Gastrocnemius medialis (tissue), 4 donors: ENCODE results near the gene KDM6A. TPM values are rescaled to one million over a fixed set of nuclear protein-coding genes. Genes with fewer than 3 reads are reported as not detected.

Experiments used
- ATAC-seq, 2 donors: fragments of 150-250 bp; one replicate each; pipeline ENCODE4 v1.9.1; 2016
- DNase-seq, 2 donors: peaks; one replicate each; pipeline ENCODE4 v3.0.0-alpha.2; 2019
- H3K27ac ChIP-seq, 4 donors: fragments of 200-600 bp; sonication (generic); 1 replicate in 1 of 4; 2 replicates in 3 of 4; pipeline ENCODE4 v1.5.1; 2016 to 2018; ENCODE audit warnings: mild to moderate bottlenecking in 2 of 4, moderate library complexity in 1 of 4
- H3K27me3 ChIP-seq, 3 donors: fragments of 200-600 bp; sonication (generic) in 2 of 3; 1 replicate in 1 of 3; 2 replicates in 2 of 3; pipeline versions ENCODE4 v1.5.1 to v1.6.0; 2016 to 2019; ENCODE audit warnings: mild to moderate bottlenecking in 1 of 3, moderate library complexity in 1 of 3
- H3K36me3 ChIP-seq, 2 donors: fragments of 200-600 bp; sonication (generic) in 1 of 2; one replicate each; pipeline ENCODE4 v1.5.1; 2017 to 2018
- H3K4me1 ChIP-seq, 2 donors: fragments of 200-600 bp; sonication (generic) in 1 of 2; one replicate each; pipeline ENCODE4 v1.5.1; 2016 to 2017; ENCODE audit warnings: mild to moderate bottlenecking in 2 of 2
- H3K4me3 ChIP-seq, 4 donors: fragments of 200-600 bp; sonication (generic) in 3 of 4; 1 replicate in 1 of 4; 2 replicates in 3 of 4; pipeline ENCODE4 v1.5.1; 2016 to 2019; ENCODE audit warnings: mild to moderate bottlenecking in 2 of 4
- H3K9me3 ChIP-seq, 3 donors: fragments of 200-600 bp; sonication (generic) in 2 of 3; 1 replicate in 1 of 3; 2 replicates in 2 of 3; pipeline ENCODE4 v1.5.1; 2016 to 2019
- CTCF ChIP-seq, 5 experiments: fragments of 450-650 bp in 3 of 5; fragments of 200-600 bp in 2 of 5; sonication (generic) in 2 of 5; IDR thresholded peaks in 4 of 5; conservative IDR thresholded peaks in 1 of 5; 1 replicate in 4 of 5; 2 replicates in 1 of 5; pipeline ENCODE4 v1.5.1; 2016 to 2019; ENCODE audit warnings: antibody characterized with exemption in 5 of 5, mild to moderate bottlenecking in 3 of 5, moderate library complexity in 3 of 5
- POLR2A ChIP-seq, 2 donors: fragments of 450-650 bp; IDR thresholded peaks; one replicate each; pipeline ENCODE4 v1.6.1; 2017; ENCODE audit warnings: antibody characterized with exemption in 2 of 2, mild to moderate bottlenecking in 2 of 2, moderate library complexity in 2 of 2
- in situ Hi-C, 4 donors: fragments of 200-750 bp; cut with MboI; loops; one replicate each; pipeline versions ENCODE4 v1.15.0 to v1.8.0; 2017; ENCODE audit warnings: low sequenced_read_pairs in 4 of 4
- intact Hi-C: fragments of 100-400 bp; cut with DNase I; formaldehyde crosslinking; loops from one replicate; pipeline ENCODE4 v1.15.1; 2023; ENCODE audit warnings: low total_unique reads
- total RNA-seq, 4 donors: library from RNA; depleted of rRNA; stranded (reverse); fragments of >200 nt; gene quantifications; one replicate each; pipeline versions ENCODE4 v1.1.0 to v1.2.3, GENCODE V29; 2016

Gene KDM6A
- total RNA-seq, 4 donors from 2014 or later: 14.3 to 29.2 (median 20.1) TPM

- Histone ChIP-seq H3K27me3 (no peaks in the 10 kb centered on the region), H3K27ac (peak overlapping the region; percentile 94 to 100 (median 98)), H3K4me1 (peaks cover 13 to 38% of the 10 kb centered on the region in 2 donors), H3K4me3 (peak overlapping the region; percentile 65 to 83 (median 72)), H3K9me3 (no peaks in the 10 kb centered on the region), H3K36me3 (no peaks in the 10 kb centered on the region)
- intact Hi-C loops: loop anchor here (5.0 to 10.0 kb wide), 4 partner anchors 145 to 643 kb away; partner anchors contain the start of gene FUNDC1
- no peak for TF ChIP-seq POLR2A (IDR thresholded peaks at IDR 0.05)
- TF ChIP-seq CTCF (IDR thresholded peaks at IDR 0.05 in 4 of 5, conservative IDR thresholded peaks at IDR 0.05 in 1 of 5): no peak
- ATAC-seq (peak; percentile 37 to 53), DNase-seq (peak; percentile 2 to 18)
- in situ Hi-C loops: loop anchor here in 1 of 4 donors (25.0 kb wide), 1 partner anchor 190 kb away; no protein-coding TSS in a partner anchor
Observed at GRCh38 chrX:44871931-44872820, 812 bp upstream of the KDM6A start.

- ATAC-seq: peak; percentile 19 to 29
- H3K36me3 ChIP-seq: no peaks in the 10 kb centered on the region
- H3K4me3 ChIP-seq: peak overlapping the region; percentile 74 to 83 (median 77)
- peaks cover 13 to 48% of the 10 kb centered on the region in 2 donors for H3K4me1 ChIP-seq
- peak overlapping the region; percentile 94 to 100 (median 98) for H3K27ac ChIP-seq
- H3K27me3 ChIP-seq: no peaks in the 10 kb centered on the region
- intact Hi-C loops (loop anchor here (2.0 to 10.0 kb wide), 6 partner anchors 61 to 641 kb away; partner anchors contain the start of gene FUNDC1), in situ Hi-C loops (loop anchor here in 1 of 4 donors (25.0 kb wide), 1 partner anchor 189 kb away; no protein-coding TSS in a partner anchor)
- peak; percentile 6 to 38 for DNase-seq
- TF ChIP-seq POLR2A (IDR thresholded peaks at IDR 0.05): peak; percentile 29 to 33
- no peak for TF ChIP-seq CTCF (IDR thresholded peaks at IDR 0.05 in 4 of 5, conservative IDR thresholded peaks at IDR 0.05 in 1 of 5)
- H3K9me3 ChIP-seq: no peaks in the 10 kb centered on the region
Observed at GRCh38 chrX:44873415-44874276, 658 bp downstream of the KDM6A start.

GRCh38 chrX:44874420-44875184 lies 1.6 kb downstream of the KDM6A start:
- H3K27ac ChIP-seq: peak overlapping the region; percentile 94 to 100 (median 98)
- in situ Hi-C loops: loop anchor here in 2 of 4 donors (25.0 kb wide), 1 partner anchor 188 kb away; no protein-coding TSS in a partner anchor
- intact Hi-C loops: loop anchor here (2.0 to 10.0 kb wide), 6 partner anchors 60 to 640 kb away; partner anchors contain the start of gene FUNDC1
- no peak for TF ChIP-seq POLR2A (IDR thresholded peaks at IDR 0.05)
- no peak for TF ChIP-seq CTCF (IDR thresholded peaks at IDR 0.05 in 4 of 5, conservative IDR thresholded peaks at IDR 0.05 in 1 of 5)
- peaks cover 17 to 58% of the 10 kb centered on the region in 2 donors for H3K4me1 ChIP-seq
- no peaks in the 10 kb centered on the region for H3K9me3 ChIP-seq
- H3K27me3 ChIP-seq: no peaks in the 10 kb centered on the region
- H3K4me3 ChIP-seq: peak overlapping the region; percentile 74 to 83 (median 77)
- no peaks in the 10 kb centered on the region for H3K36me3 ChIP-seq
- peak; percentile 28 to 51 for ATAC-seq
- peak; percentile 9 to 23 for DNase-seq

GRCh38 chrX:44875185-44875489 lies 2.1 kb downstream of the KDM6A start:
- Histone ChIP-seq H3K9me3 (no peaks in the 10 kb centered on the region), H3K36me3 (no peaks in the 10 kb centered on the region), H3K4me3 (peak overlapping the region; percentile 74 to 83 (median 77)), H3K27me3 (no peaks in the 10 kb centered on the region), H3K27ac (peak overlapping the region; percentile 94 to 100 (median 98)), H3K4me1 (peaks cover 17 to 58% of the 10 kb centered on the region in 2 donors)
- intact Hi-C loops (loop anchor here (2.0 to 10.0 kb wide), 3 partner anchors 60 to 640 kb away; no protein-coding TSS in a partner anchor), in situ Hi-C loops (loop anchor here in 1 of 4 donors (25.0 kb wide), 1 partner anchor 187 kb away; no protein-coding TSS in a partner anchor)
- TF ChIP-seq POLR2A (IDR thresholded peaks at IDR 0.05) (no peak), CTCF (IDR thresholded peaks at IDR 0.05 in 4 of 5, conservative IDR thresholded peaks at IDR 0.05 in 1 of 5) (no peak)
- ATAC-seq (no peak), DNase-seq (no peak)
